CD14-positive monocyte (primary cell): ENCODE data around the gene SLC25A51. TPM values are rescaled to one million over a fixed set of nuclear protein-coding genes. Genes with fewer than 3 reads are reported as not detected.
A peak's percentile ranks its signal among the peaks of the same experiment; 100 is the strongest.

ENCODE experiments used
- DNase-seq, 3 donors: peaks; one replicate each; pipeline ENCODE4 v3.0.0-alpha.2; 2011 to 2022
- H2AFZ ChIP-seq: 2 replicates; pipeline ENCODE4 v1.6.0; 2012; ENCODE audit warnings: mild to moderate bottlenecking, low read depth, low read length, inconsistent platforms; ENCODE audit not compliant: insufficient read depth, poor library complexity, severe bottlenecking
- H3K27ac ChIP-seq, 2 donors: 1 replicate in 1 of 2; 2 replicates in 1 of 2; pipeline ENCODE4 v1.5.1; 2012 to 2013; ENCODE audit warnings: low read length in 2 of 2, control low read depth in 1 of 2, inconsistent platforms in 1 of 2, low read depth in 1 of 2, mild to moderate bottlenecking in 1 of 2
- H3K27me3 ChIP-seq, 2 donors: one replicate each; pipeline versions ENCODE4 v1.6.0 to v1.6.1; 2011 to 2013; ENCODE audit warnings: low read length in 2 of 2; ENCODE audit not compliant: control insufficient read depth in 2 of 2, insufficient read depth in 2 of 2
- H3K36me3 ChIP-seq, 2 donors: replicated peaks in 1 of 2; 1 replicate in 1 of 2; 2 replicates in 1 of 2; pipeline versions ENCODE4 v1.5.1 to v1.6.1; 2012 to 2013; ENCODE audit warnings: low read length in 2 of 2, control low read depth in 1 of 2, inconsistent platforms in 1 of 2, mild to moderate bottlenecking in 1 of 2; ENCODE audit not compliant: insufficient read depth in 2 of 2, control insufficient read depth in 1 of 2
- H3K4me1 ChIP-seq, 2 donors: 1 replicate in 1 of 2; 2 replicates in 1 of 2; pipeline versions ENCODE4 v1.5.1 to v1.6.1; 2012 to 2013; ENCODE audit warnings: low read length in 2 of 2, control low read depth in 1 of 2, inconsistent platforms in 1 of 2, mild to moderate bottlenecking in 1 of 2, moderate library complexity in 1 of 2; ENCODE audit not compliant: insufficient read depth in 2 of 2, control insufficient read depth in 1 of 2
- H3K4me2 ChIP-seq: replicated peaks from 2 replicates; pipeline ENCODE3; 2012; ENCODE audit warnings: low read length, moderate library complexity, mild to moderate bottlenecking; ENCODE audit not compliant: poor library complexity, severe bottlenecking; ENCODE audit errors: extremely low read depth
- H3K4me3 ChIP-seq, 3 experiments: fragments of 200-600 bp in 1 of 3; sonication (generic) in 1 of 3; replicated peaks in 1 of 3; 1 replicate in 2 of 3; 2 replicates in 1 of 3; pipeline ENCODE4 v1.5.1; 2011 to 2013; ENCODE audit warnings: low read length in 3 of 3, mild to moderate bottlenecking in 3 of 3, control low read depth in 2 of 3, low read depth in 2 of 3, inconsistent platforms in 1 of 3, moderate library complexity in 1 of 3
- H3K79me2 ChIP-seq: 2 replicates; pipeline ENCODE4 v1.6.0; 2012; ENCODE audit warnings: mild to moderate bottlenecking, control low read depth, inconsistent platforms, low read length, moderate library complexity; ENCODE audit not compliant: insufficient read depth
- H3K9ac ChIP-seq: 2 replicates; pipeline ENCODE4 v1.6.0; 2017; ENCODE audit warnings: low read length, mild to moderate bottlenecking; ENCODE audit not compliant: insufficient read depth, poor library complexity, severe bottlenecking
- H3K9me3 ChIP-seq, 2 donors: replicated peaks in 1 of 2; 1 replicate in 1 of 2; 2 replicates in 1 of 2; pipeline versions ENCODE4 v1.5.1 to v1.6.1; 2012 to 2013; ENCODE audit warnings: low read length in 2 of 2, control low read depth in 1 of 2; ENCODE audit not compliant: control insufficient read depth in 1 of 2, insufficient read depth in 1 of 2
- H4K20me1 ChIP-seq: 2 replicates; pipeline ENCODE4 v1.6.0; 2012; ENCODE audit warnings: mild to moderate bottlenecking, low read length, control low read depth, moderate library complexity; ENCODE audit not compliant: insufficient read depth
- H3K27ac Mint-ChIP-seq, 7 donors: one replicate each; pipeline ENCODE4 v1.8.0; 2020; ENCODE audit warnings: mild to moderate bottlenecking in 7 of 7, mixed read lengths in 7 of 7, moderate library complexity in 6 of 7, inconsistent platforms in 2 of 7
- H3K27me3 Mint-ChIP-seq, 3 donors: one replicate each; pipeline ENCODE4 v1.8.0; 2021 to 2022; ENCODE audit warnings: low read depth in 3 of 3, mild to moderate bottlenecking in 3 of 3, mixed read lengths in 3 of 3, moderate library complexity in 3 of 3, inconsistent platforms in 1 of 3
- H3K36me3 Mint-ChIP-seq, 2 donors: one replicate each; pipeline ENCODE4 v1.8.0; 2020; ENCODE audit warnings: mixed read lengths in 2 of 2, inconsistent platforms in 1 of 2, mild to moderate bottlenecking in 1 of 2
- H3K4me1 Mint-ChIP-seq: one replicate; pipeline ENCODE4 v1.8.0; 2020; ENCODE audit warnings: mild to moderate bottlenecking, mixed read lengths
- H3K4me3 Mint-ChIP-seq, 2 donors: one replicate each; pipeline ENCODE4 v1.8.0; 2020; ENCODE audit warnings: mild to moderate bottlenecking in 2 of 2, mixed read lengths in 2 of 2, moderate library complexity in 1 of 2
- H3K9me3 Mint-ChIP-seq, 7 donors: one replicate each; pipeline ENCODE4 v1.8.0; 2020 to 2022; ENCODE audit warnings: mixed read lengths in 7 of 7, mild to moderate bottlenecking in 6 of 7, moderate library complexity in 6 of 7, inconsistent platforms in 2 of 7
- CTCF ChIP-seq: fragments of 200-600 bp; IDR thresholded peaks from one replicate; pipeline ENCODE4 v1.8.0; 2022; ENCODE audit warnings: antibody characterized with exemption, mild to moderate bottlenecking
- WGBS: methylation state at CpG from one replicate; pipeline ENCODE4 v1.1.5; 2013; ENCODE audit warnings: missing lambda C conversion rate; ENCODE audit not compliant: insufficient coverage; 5-methylcytosine and 5-hydroxymethylcytosine counted together
- intact Hi-C, 2 donors: fragments of 100-400 bp; cut with micrococcal nuclease; formaldehyde crosslinking; loops; one replicate each; pipeline versions ENCODE4 v1.15.0 to v1.15.1; 2023
- polyA plus RNA-seq, 3 donors: library from polyadenylated mRNA; depleted of rRNA in 1 of 3; unstranded in 2 of 3; stranded (reverse) in 1 of 3; fragments of 300-500 nt in 2 of 3; fragments of >200 nt in 1 of 3; fragmentation: Illumina TruSeq in 2 of 3; gene quantifications; 1 replicate in 2 of 3; 2 replicates in 1 of 3; pipeline ENCODE4 v1.2.3, GENCODE V29; 2012 to 2021

The SLC25A51 gene
- polyA plus RNA-seq, 3 donors = 5.9 to 12.4 (median 8.9) TPM

- H3K4me1 Mint-ChIP-seq = peaks cover 24% of the 10 kb centered on the region
- H2AFZ ChIP-seq = peak overlapping the region; percentile 10
- peak overlapping the region in 4 of 7 donors; percentile 30 to 69 (median 58) for H3K27ac Mint-ChIP-seq
- no peaks in the 10 kb centered on the region for H3K27me3 ChIP-seq
- H3K4me3 Mint-ChIP-seq = no peak overlapping the region
- H3K9me3 Mint-ChIP-seq = peaks cover 0 to 4% (median 0%) of the 10 kb centered on the region in 7 donors
- WGBS = 81% methylated on average over 6 of the region's 15 CpGs
- intact Hi-C loops = no loop called here
- DNase-seq = peak in 2 of 3 donors; percentile 26 to 58
- H4K20me1 ChIP-seq = no peaks in the 10 kb centered on the region
- no peak overlapping the region for H3K4me2 ChIP-seq
- H3K27me3 Mint-ChIP-seq = peaks cover 0 to 2% (median 0%) of the 10 kb centered on the region in 3 donors
- no peak overlapping the region for H3K4me3 ChIP-seq
- no peaks in the 10 kb centered on the region for H3K36me3 ChIP-seq
- H3K36me3 Mint-ChIP-seq = no peaks in the 10 kb centered on the region
- H3K4me1 ChIP-seq = peaks cover 14 to 32% of the 10 kb centered on the region in 2 donors
- H3K9me3 ChIP-seq = no peaks in the 10 kb centered on the region
- H3K79me2 ChIP-seq = no peaks in the 10 kb centered on the region
- H3K9ac ChIP-seq = no peak overlapping the region
- TF ChIP-seq CTCF = no peak
- H3K27ac ChIP-seq = no peak overlapping the region
These were observed 22.1 kb upstream of the SLC25A51 start for GRCh38 chr9:37925786-37926736.

- Mint-ChIP-seq H3K4me1 (peaks cover 24% of the 10 kb centered on the region), H3K36me3 (no peaks in the 10 kb centered on the region), H3K27me3 (no peaks in the 10 kb centered on the region), H3K4me3 (no peak overlapping the region), H3K27ac (no peak overlapping the region), H3K9me3 (no peaks in the 10 kb centered on the region)
- H3K4me1 ChIP-seq = peaks cover 14 to 31% of the 10 kb centered on the region in 2 donors
- H4K20me1 ChIP-seq = no peaks in the 10 kb centered on the region
- WGBS = 91% methylated on average over 6 of the region's 6 CpGs
- no peaks in the 10 kb centered on the region for H3K36me3 ChIP-seq
- no peaks in the 10 kb centered on the region for H3K9me3 ChIP-seq
- H3K79me2 ChIP-seq = no peaks in the 10 kb centered on the region
- H3K4me3 ChIP-seq = no peak overlapping the region
- no peak for DNase-seq
- H3K9ac ChIP-seq = no peak overlapping the region
- TF ChIP-seq CTCF = no peak
- no peak overlapping the region for H3K4me2 ChIP-seq
- H2AFZ ChIP-seq = no peak overlapping the region
- no peak overlapping the region for H3K27ac ChIP-seq
- no peaks in the 10 kb centered on the region for H3K27me3 ChIP-seq
- intact Hi-C loops = no loop called here
These were observed 21.1 kb upstream of the SLC25A51 start for GRCh38 chr9:37925006-37925405.
